Liver (tissue), 9 donors: ENCODE results near the gene CECR2. TPM values are rescaled to one million over a fixed set of nuclear protein-coding genes. Genes with fewer than 3 reads are reported as not detected.

Experiments
- DNase-seq: peaks from one replicate; pipeline ENCODE4 v3.0.0-alpha.2; 2017; ENCODE audit warnings: low spot score
- H3K27ac ChIP-seq, 2 donors: one replicate each; pipeline ENCODE4 v1.7.0; 2013; ENCODE audit warnings: inconsistent platforms in 2 of 2, low read length in 2 of 2, control low read depth in 1 of 2, low read depth in 1 of 2, mild to moderate bottlenecking in 1 of 2
- H3K27me3 ChIP-seq, 4 donors: one replicate each; pipeline versions ENCODE4 v1.6.1 to v1.7.0; 2013; ENCODE audit warnings: low read length in 3 of 4, inconsistent platforms in 1 of 4, mild to moderate bottlenecking in 1 of 4, moderate library complexity in 1 of 4; ENCODE audit not compliant: control insufficient read depth in 4 of 4, insufficient read depth in 4 of 4
- H3K36me3 ChIP-seq, 4 donors: one replicate each; pipeline versions ENCODE4 v1.6.1 to v1.7.0; 2013; ENCODE audit warnings: low read length in 3 of 4, mild to moderate bottlenecking in 3 of 4, low read depth in 1 of 4, moderate library complexity in 1 of 4; ENCODE audit not compliant: control insufficient read depth in 4 of 4, insufficient read depth in 3 of 4
- H3K4me1 ChIP-seq, 4 donors: one replicate each; pipeline versions ENCODE4 v1.6.1 to v1.7.0; 2013; ENCODE audit warnings: low read length in 3 of 4, mild to moderate bottlenecking in 3 of 4, moderate library complexity in 1 of 4; ENCODE audit not compliant: control insufficient read depth in 4 of 4, insufficient read depth in 4 of 4
- H3K4me3 ChIP-seq, 3 donors: one replicate each; pipeline versions ENCODE4 v1.6.1 to v1.7.0; 2013; ENCODE audit warnings: low read length in 3 of 3, control low read depth in 1 of 3, low read depth in 1 of 3, mild to moderate bottlenecking in 1 of 3
- H3K9ac ChIP-seq, 2 donors: one replicate each; pipeline ENCODE4 v1.7.0; 2013; ENCODE audit warnings: low read length in 2 of 2, mild to moderate bottlenecking in 2 of 2, moderate library complexity in 2 of 2, control low read depth in 1 of 2, low read depth in 1 of 2
- H3K9me3 ChIP-seq, 4 donors: one replicate each; pipeline versions ENCODE4 v1.6.1 to v1.7.0; 2013; ENCODE audit warnings: low read length in 3 of 4; ENCODE audit not compliant: control insufficient read depth in 4 of 4
- EGR1 ChIP-seq, 2 donors: IDR thresholded peaks; 2 replicates each; pipeline ENCODE4 v1.6.1; 2016 to 2018; ENCODE audit warnings: antibody characterized with exemption in 2 of 2, low read depth in 2 of 2
- FOXA1 ChIP-seq: IDR thresholded peaks from 2 replicates; pipeline ENCODE4 v1.6.1; 2016; ENCODE audit warnings: antibody characterized with exemption
- FOXA2 ChIP-seq: IDR thresholded peaks from 2 replicates; pipeline ENCODE4 v1.6.1; 2016; ENCODE audit warnings: antibody characterized with exemption
- GABPA ChIP-seq, 2 donors: IDR thresholded peaks in 1 of 2; conservative IDR thresholded peaks in 1 of 2; 2 replicates each; pipeline ENCODE4 v1.6.1; 2016; ENCODE audit warnings: antibody characterized with exemption in 2 of 2, mild to moderate bottlenecking in 1 of 2, moderate library complexity in 1 of 2
- JUND ChIP-seq, 2 donors: IDR thresholded peaks; 2 replicates each; pipeline ENCODE4 v1.6.1; 2016; ENCODE audit warnings: antibody characterized with exemption in 2 of 2
- NR2F2 ChIP-seq: IDR thresholded peaks from 2 replicates; pipeline ENCODE4 v1.6.1; 2016; ENCODE audit warnings: antibody characterized with exemption
- RAD21 ChIP-seq, 2 donors: IDR thresholded peaks; 2 replicates each; pipeline ENCODE4 v1.6.1; 2016; ENCODE audit warnings: antibody characterized with exemption in 2 of 2, mild to moderate bottlenecking in 2 of 2
- SP1 ChIP-seq: IDR thresholded peaks from 2 replicates; pipeline ENCODE4 v1.6.1; 2018; ENCODE audit warnings: antibody characterized with exemption, mild to moderate bottlenecking
- TAF1 ChIP-seq: conservative IDR thresholded peaks from 2 replicates; pipeline ENCODE4 v1.6.1; 2016; ENCODE audit warnings: antibody characterized with exemption, mild to moderate bottlenecking
- WGBS: extraction: QIAGEN DNeasy Blood & Tissue Kit; methylation state at CpG from one replicate; pipeline ENCODE4 v1.1.7; 2013; 5-methylcytosine and 5-hydroxymethylcytosine counted together
- polyA plus RNA-seq, 2 donors: library from polyadenylated mRNA; stranded (reverse) in 1 of 2; unstranded in 1 of 2; fragments of 200-250 nt in 1 of 2; fragments of >200 nt in 1 of 2; fragmentation: Nextera tagmentation in 1 of 2; extraction: Ambion mirVana in 1 of 2; gene quantifications; one replicate each; pipeline versions ENCODE4 v1.2.1 to v1.2.3, GENCODE V29; 2013 to 2015
- total RNA-seq, 2 donors: library from RNA; depleted of rRNA; stranded (reverse); fragments of >200 nt; gene quantifications; one replicate each; pipeline ENCODE4 v1.2.3, GENCODE V29; 2014
- TF ChIP-seq, protein P1 (sequence below): IDR thresholded peaks from 2 replicates; pipeline ENCODE4 v1.6.1; 2016; ENCODE audit warnings: antibody characterized with exemption
- TF ChIP-seq, protein P2 (sequence below): IDR thresholded peaks from 2 replicates; pipeline ENCODE4 v1.6.1; 2016; ENCODE audit warnings: antibody characterized with exemption
- TF ChIP-seq, protein P3 (sequence below): IDR thresholded peaks from 2 replicates; pipeline ENCODE4 v1.6.1; 2016; ENCODE audit warnings: antibody characterized with exemption
- TF ChIP-seq, protein P4 (sequence below): fragments of 150-350 bp; IDR thresholded peaks from 2 replicates; pipeline ENCODE4 v1.5.1; 2017; ENCODE audit warnings: improper control_type of control experiment, low read depth, low read length; ENCODE audit not compliant: missing input control
- TF ChIP-seq, protein P5 (sequence below): IDR thresholded peaks from 2 replicates; pipeline ENCODE4 v1.6.1; 2016; ENCODE audit warnings: antibody characterized with exemption, mild to moderate bottlenecking
- donor health status: healthy.
- donor health status: healthy.
- donor health status: healthy.
- donor health status: healthy.
- donor health status: healthy.

CECR2 gene
- total and polyA plus RNA-seq, 4 donors, result 1.8 to 9.7 (median 2.1) TPM

DNA sequence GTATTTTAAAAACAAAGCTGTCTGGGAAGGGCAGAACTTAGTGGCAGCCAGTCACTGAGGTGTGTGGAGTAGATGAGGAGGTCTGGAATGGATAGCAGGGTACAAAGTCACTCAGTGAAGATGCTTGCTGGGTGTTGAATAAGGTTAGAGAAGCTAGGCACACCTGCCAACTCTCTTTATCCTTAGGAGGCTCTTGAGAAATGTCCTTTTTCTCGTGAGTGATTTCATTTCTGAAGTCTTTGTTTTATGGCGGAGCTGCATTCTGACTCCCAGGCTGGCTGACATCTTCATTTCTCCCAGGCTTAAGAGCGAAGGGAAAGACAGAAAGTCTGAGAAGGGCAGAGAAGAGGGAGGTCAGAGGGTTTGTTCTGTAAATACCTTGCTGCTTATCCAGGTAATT lies 31.0 kb downstream of the CECR2 start (continued):
- TF ChIP-seq, protein P1, sequence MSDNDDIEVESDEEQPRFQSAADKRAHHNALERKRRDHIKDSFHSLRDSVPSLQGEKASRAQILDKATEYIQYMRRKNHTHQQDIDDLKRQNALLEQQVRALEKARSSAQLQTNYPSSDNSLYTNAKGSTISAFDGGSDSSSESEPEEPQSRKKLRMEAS, result no peak
- no peak for TF ChIP-seq EGR1 (IDR thresholded peaks at IDR 0.05; ENCODE audit: low read depth in 2 of 2)

DNA sequence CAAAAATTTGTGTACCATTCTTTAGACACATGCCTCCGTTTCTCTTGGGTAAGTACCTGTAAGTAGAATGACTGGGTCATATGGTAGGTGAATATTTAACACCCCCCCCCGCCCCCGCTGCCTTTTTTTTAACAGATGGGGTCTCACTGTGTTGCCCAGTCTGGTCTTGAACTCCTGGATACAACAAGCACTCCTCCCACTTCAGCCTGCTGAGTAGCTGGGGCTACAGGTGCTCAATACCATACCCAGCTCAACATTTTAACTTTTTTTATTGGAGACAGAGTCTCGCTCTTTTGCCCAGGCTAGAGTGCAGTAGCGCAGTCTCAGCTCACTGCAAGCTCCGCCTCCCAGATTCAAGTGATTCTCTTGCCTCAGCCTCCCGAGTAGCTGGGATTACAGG lies 32.5 kb downstream of the CECR2 start:
- TF ChIP-seq SP1, result no peak
- TF ChIP-seq, protein P2, sequence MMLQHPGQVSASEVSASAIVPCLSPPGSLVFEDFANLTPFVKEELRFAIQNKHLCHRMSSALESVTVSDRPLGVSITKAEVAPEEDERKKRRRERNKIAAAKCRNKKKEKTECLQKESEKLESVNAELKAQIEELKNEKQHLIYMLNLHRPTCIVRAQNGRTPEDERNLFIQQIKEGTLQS, result no peak
- TF ChIP-seq RAD21 (IDR thresholded peaks at IDR 0.05), result no peak
- TF ChIP-seq TAF1, result no peak
- TF ChIP-seq, protein P3, sequence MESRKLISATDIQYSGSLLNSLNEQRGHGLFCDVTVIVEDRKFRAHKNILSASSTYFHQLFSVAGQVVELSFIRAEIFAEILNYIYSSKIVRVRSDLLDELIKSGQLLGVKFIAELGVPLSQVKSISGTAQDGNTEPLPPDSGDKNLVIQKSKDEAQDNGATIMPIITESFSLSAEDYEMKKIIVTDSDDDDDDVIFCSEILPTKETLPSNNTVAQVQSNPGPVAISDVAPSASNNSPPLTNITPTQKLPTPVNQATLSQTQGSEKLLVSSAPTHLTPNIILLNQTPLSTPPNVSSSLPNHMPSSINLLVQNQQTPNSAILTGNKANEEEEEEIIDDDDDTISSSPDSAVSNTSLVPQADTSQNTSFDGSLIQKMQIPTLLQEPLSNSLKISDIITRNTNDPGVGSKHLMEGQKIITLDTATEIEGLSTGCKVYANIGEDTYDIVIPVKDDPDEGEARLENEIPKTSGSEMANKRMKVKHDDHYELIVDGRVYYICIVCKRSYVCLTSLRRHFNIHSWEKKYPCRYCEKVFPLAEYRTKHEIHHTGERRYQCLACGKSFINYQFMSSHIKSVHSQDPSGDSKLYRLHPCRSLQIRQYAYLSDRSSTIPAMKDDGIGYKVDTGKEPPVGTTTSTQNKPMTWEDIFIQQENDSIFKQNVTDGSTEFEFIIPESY, result no peak
- TF ChIP-seq, protein P4, sequence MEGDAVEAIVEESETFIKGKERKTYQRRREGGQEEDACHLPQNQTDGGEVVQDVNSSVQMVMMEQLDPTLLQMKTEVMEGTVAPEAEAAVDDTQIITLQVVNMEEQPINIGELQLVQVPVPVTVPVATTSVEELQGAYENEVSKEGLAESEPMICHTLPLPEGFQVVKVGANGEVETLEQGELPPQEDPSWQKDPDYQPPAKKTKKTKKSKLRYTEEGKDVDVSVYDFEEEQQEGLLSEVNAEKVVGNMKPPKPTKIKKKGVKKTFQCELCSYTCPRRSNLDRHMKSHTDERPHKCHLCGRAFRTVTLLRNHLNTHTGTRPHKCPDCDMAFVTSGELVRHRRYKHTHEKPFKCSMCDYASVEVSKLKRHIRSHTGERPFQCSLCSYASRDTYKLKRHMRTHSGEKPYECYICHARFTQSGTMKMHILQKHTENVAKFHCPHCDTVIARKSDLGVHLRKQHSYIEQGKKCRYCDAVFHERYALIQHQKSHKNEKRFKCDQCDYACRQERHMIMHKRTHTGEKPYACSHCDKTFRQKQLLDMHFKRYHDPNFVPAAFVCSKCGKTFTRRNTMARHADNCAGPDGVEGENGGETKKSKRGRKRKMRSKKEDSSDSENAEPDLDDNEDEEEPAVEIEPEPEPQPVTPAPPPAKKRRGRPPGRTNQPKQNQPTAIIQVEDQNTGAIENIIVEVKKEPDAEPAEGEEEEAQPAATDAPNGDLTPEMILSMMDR, result no peak
- no peak for TF ChIP-seq FOXA1
- no peak for TF ChIP-seq EGR1 (IDR thresholded peaks at IDR 0.05; ENCODE audit: low read depth in 2 of 2)
- no peak for TF ChIP-seq GABPA (IDR thresholded peaks at IDR 0.05 in 1 of 2, conservative IDR thresholded peaks at IDR 0.05 in 1 of 2)
- no peak for TF ChIP-seq JUND (IDR thresholded peaks at IDR 0.05)
- no peak for TF ChIP-seq FOXA2
- TF ChIP-seq, protein P5, sequence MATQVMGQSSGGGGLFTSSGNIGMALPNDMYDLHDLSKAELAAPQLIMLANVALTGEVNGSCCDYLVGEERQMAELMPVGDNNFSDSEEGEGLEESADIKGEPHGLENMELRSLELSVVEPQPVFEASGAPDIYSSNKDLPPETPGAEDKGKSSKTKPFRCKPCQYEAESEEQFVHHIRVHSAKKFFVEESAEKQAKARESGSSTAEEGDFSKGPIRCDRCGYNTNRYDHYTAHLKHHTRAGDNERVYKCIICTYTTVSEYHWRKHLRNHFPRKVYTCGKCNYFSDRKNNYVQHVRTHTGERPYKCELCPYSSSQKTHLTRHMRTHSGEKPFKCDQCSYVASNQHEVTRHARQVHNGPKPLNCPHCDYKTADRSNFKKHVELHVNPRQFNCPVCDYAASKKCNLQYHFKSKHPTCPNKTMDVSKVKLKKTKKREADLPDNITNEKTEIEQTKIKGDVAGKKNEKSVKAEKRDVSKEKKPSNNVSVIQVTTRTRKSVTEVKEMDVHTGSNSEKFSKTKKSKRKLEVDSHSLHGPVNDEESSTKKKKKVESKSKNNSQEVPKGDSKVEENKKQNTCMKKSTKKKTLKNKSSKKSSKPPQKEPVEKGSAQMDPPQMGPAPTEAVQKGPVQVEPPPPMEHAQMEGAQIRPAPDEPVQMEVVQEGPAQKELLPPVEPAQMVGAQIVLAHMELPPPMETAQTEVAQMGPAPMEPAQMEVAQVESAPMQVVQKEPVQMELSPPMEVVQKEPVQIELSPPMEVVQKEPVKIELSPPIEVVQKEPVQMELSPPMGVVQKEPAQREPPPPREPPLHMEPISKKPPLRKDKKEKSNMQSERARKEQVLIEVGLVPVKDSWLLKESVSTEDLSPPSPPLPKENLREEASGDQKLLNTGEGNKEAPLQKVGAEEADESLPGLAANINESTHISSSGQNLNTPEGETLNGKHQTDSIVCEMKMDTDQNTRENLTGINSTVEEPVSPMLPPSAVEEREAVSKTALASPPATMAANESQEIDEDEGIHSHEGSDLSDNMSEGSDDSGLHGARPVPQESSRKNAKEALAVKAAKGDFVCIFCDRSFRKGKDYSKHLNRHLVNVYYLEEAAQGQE, result no peak
- TF ChIP-seq NR2F2, result no peak
- no peak overlapping the region for H3K9ac ChIP-seq
- WGBS, result 95% methylated on average over 7 of the region's 7 CpGs
- H3K36me3 ChIP-seq, result no peaks in the 10 kb centered on the region
- peaks cover 0 to 7% (median 1%) of the 10 kb centered on the region in 4 donors for H3K4me1 ChIP-seq
- no peak overlapping the region for H3K27ac ChIP-seq
- DNase-seq, result no peak
- H3K9me3 ChIP-seq, result no peaks in the 10 kb centered on the region
- no peaks in the 10 kb centered on the region for H3K27me3 ChIP-seq
- H3K4me3 ChIP-seq, result no peak overlapping the region
